Measurements from ENCODE around the gene FAM131A.

- no peak for TF ChIP-seq CTCF (IDR thresholded peaks at IDR 0.05)
- no peak for TF ChIP-seq POLR2A (IDR thresholded peaks at IDR 0.05)
Observed at GRCh38 chr3:184384342-184384741, 46.9 kb downstream of the FAM131A start.

Measured in thyroid gland (tissue), 4 donors.